Measurements from ENCODE around the gene ZXDC. TPM values are rescaled to one million over a fixed set of nuclear protein-coding genes. Genes with fewer than 3 reads are reported as not detected.
A peak's percentile ranks its signal among the peaks of the same experiment; 100 is the strongest.

The ZXDC gene
- total RNA-seq, 4 donors from 2014 or later, result 54.0 to 77.4 (median 68.0) TPM

DNA sequence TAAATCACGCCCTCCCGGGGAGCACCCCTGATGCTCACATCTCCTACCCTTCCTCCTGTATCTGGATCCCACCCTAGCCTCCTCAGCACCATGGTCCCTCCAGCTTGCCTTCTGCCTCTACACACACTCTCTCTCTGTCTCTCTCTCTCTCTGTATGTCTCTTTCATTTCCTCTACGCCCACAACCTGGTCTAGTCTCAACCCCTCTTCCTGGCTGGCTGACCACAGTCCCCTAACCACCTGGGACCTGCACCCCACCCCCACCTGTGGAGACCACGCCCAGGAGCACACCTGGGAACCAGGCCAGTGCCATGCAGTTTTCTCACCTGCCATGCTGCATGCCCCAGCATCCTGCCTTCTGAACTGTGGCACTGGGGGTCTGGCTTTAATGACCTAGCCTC is 84.9 kb downstream of the ZXDC start:
- WGBS, 2 donors, result 86 to 88% methylated on average over 4 of the region's 4 CpGs
- TF ChIP-seq POLR2A (IDR thresholded peaks at IDR 0.05) (no peak), CTCF (IDR thresholded peaks at IDR 0.05) (no peak), EP300 (IDR thresholded peaks at IDR 0.05) (no peak)
- no peaks in the 10 kb centered on the region for H3K36me3 ChIP-seq
- peaks cover 0 to 3% of the 10 kb centered on the region in 2 donors for H3K27me3 ChIP-seq
- no peaks in the 10 kb centered on the region for H3K9me3 ChIP-seq
- DNase-seq (ENCODE audit: low spot score in 2 of 2), result no peak
- H3K4me1 ChIP-seq, result peaks cover 4 to 26% (median 12%) of the 10 kb centered on the region in 4 donors
- H3K27ac ChIP-seq, result peak overlapping the region in 1 of 4 donors; percentile 98
- no peak overlapping the region for H3K4me3 ChIP-seq

DNA sequence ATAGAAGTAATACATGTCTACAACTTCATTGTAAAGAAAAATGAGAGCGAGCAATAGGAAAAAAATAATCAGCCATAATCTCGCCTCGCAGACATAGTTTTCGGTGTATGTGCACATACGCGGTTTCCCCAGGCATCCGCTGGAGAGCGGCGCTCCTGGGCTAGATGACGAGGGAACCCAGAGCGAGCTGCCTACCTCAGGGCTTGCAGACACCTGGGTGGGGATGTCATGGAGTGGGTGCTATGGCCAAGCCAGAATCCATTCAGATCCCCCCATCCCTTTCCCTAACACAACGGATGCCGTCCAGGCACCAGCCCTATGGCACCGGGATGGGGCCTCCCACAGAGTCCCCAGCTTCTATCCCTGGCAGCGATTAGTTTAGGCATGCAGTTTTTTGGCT is 85.5 kb downstream of the ZXDC start:
- Histone ChIP-seq H3K4me1 (peaks cover 4 to 25% (median 12%) of the 10 kb centered on the region in 4 donors), H3K27ac (peak overlapping the region; percentile 39 to 98 (median 89)), H3K27me3 (peaks cover 0 to 3% of the 10 kb centered on the region in 2 donors), H3K4me3 (no peak overlapping the region), H3K36me3 (no peaks in the 10 kb centered on the region), H3K9me3 (no peaks in the 10 kb centered on the region)
- DNase-seq (ENCODE audit: low spot score in 2 of 2), result no peak
- WGBS, 2 donors, result 89 to 92% methylated on average over 15 of the region's 15 CpGs
- TF ChIP-seq POLR2A (IDR thresholded peaks at IDR 0.05) (no peak), EP300 (IDR thresholded peaks at IDR 0.05) (no peak), CTCF (IDR thresholded peaks at IDR 0.05) (no peak)

GRCh38 chr3:126389794-126390146 is 85.9 kb downstream of the ZXDC start:
- Histone ChIP-seq H3K27ac (peak overlapping the region; percentile 39 to 98 (median 89)), H3K27me3 (peaks cover 0 to 3% of the 10 kb centered on the region in 2 donors), H3K4me1 (peaks cover 4 to 21% (median 10%) of the 10 kb centered on the region in 4 donors), H3K4me3 (peak overlapping the region in 1 of 4 donors; percentile 51), H3K9me3 (no peaks in the 10 kb centered on the region), H3K36me3 (no peaks in the 10 kb centered on the region)
- DNase-seq (ENCODE audit: low spot score in 2 of 2), result no peak
- 67 to 70% methylated on average over 17 of the region's 17 CpGs for WGBS, 2 donors
- TF ChIP-seq POLR2A (IDR thresholded peaks at IDR 0.05), result no peak
- TF ChIP-seq CTCF (IDR thresholded peaks at IDR 0.05), result no peak

GRCh38 chr3:126389112-126389793 is 86.4 kb downstream of the ZXDC start:
- peak overlapping the region; percentile 18 to 51 (median 21) for H3K4me3 ChIP-seq

More at GRCh38 chr3:126389112-126389793, 86.4 kb downstream of the ZXDC start:
- Histone ChIP-seq H3K27me3 (no peaks in the 10 kb centered on the region), H3K27ac (peak overlapping the region; percentile 83 to 98 (median 96)), H3K36me3 (no peaks in the 10 kb centered on the region), H3K9me3 (no peaks in the 10 kb centered on the region), H3K4me1 (peaks cover 4 to 15% (median 8%) of the 10 kb centered on the region in 4 donors)
- peak; percentile 97 to 99 for TF ChIP-seq EP300 (IDR thresholded peaks at IDR 0.05)
- peak; percentile 91 to 100 (median 100) for TF ChIP-seq CTCF (IDR thresholded peaks at IDR 0.05)
- TF ChIP-seq POLR2A (IDR thresholded peaks at IDR 0.05), result peak; percentile 88 to 93
- DNase-seq (ENCODE audit: low spot score in 2 of 2), result peak; percentile 87 to 91
- WGBS, 2 donors, result 1 to 3% methylated on average over 28 to 52 of the region's 58 CpGs

Other genes starting within 250 kb of the ZXDC start
- gene KLF15, start 118.5 kb downstream of the ZXDC start, total RNA-seq, result 100 to 1,000 TPM; 138 to 234 (median 176) TPM
- 1 to 10 TPM in 1 of 4 donors, not detected in 3; 6.1 TPM for gene CFAP100, start 81.0 kb downstream of the ZXDC start, total RNA-seq
- gene UROC1, start 41.9 kb upstream of the ZXDC start, total RNA-seq, result not detected
- 1 to 10 TPM in 3 of 4 donors, not detected in 1; 1.0 to 7.2 (median 1.1) TPM for gene CHST13, start 48.3 kb upstream of the ZXDC start, total RNA-seq
- gene C3orf22, start 83.0 kb upstream of the ZXDC start, total RNA-seq, result not detected
- 10 to 100 TPM; 18.6 to 33.3 (median 23.3) TPM for gene TXNRD3, start 179.2 kb upstream of the ZXDC start, total RNA-seq
- 10 to 100 TPM; 30.3 to 46.5 (median 33.6) TPM for gene CHCHD6, start 228.3 kb upstream of the ZXDC start, total RNA-seq

Measured in tibial nerve (tissue), 4 donors.